Dendritic cell treated with granulocyte-macrophage colony-stimulating factor and Interleukin-4, amounts not matched to agents 40 ng/mL and 50 ng/mL, for 4 days (primary cell): ENCODE data around the gene IL17REL.
"Not testable (repeated sequence)": the region's sequence is repeated elsewhere in the genome, so short reads cannot be mapped to it uniquely, and the experiment has no call there.

ENCODE experiments used
- H3K27ac Mint-ChIP-seq: one replicate; pipeline ENCODE4 v1.8.0; 2022; ENCODE audit warnings: mild to moderate bottlenecking, mixed read lengths
- H3K27me3 Mint-ChIP-seq: one replicate; pipeline ENCODE4 v1.8.0; 2022; ENCODE audit warnings: mild to moderate bottlenecking, mixed read lengths
- H3K36me3 Mint-ChIP-seq: one replicate; pipeline ENCODE4 v1.8.0; 2022; ENCODE audit warnings: low read depth, mixed read lengths
- H3K4me1 Mint-ChIP-seq: one replicate; pipeline ENCODE4 v1.8.0; 2022; ENCODE audit warnings: low read depth, mixed read lengths
- H3K4me3 Mint-ChIP-seq: one replicate; pipeline ENCODE4 v1.8.0; 2022; ENCODE audit warnings: mild to moderate bottlenecking, moderate library complexity, mixed read lengths
- H3K9me3 Mint-ChIP-seq: one replicate; pipeline ENCODE4 v1.8.0; 2022; ENCODE audit warnings: mixed read lengths
- intact Hi-C: fragments of 100-400 bp; cut with micrococcal nuclease; formaldehyde crosslinking; loops from one replicate; pipeline ENCODE4 v1.15.0; 2022

IL17REL gene

DNA sequence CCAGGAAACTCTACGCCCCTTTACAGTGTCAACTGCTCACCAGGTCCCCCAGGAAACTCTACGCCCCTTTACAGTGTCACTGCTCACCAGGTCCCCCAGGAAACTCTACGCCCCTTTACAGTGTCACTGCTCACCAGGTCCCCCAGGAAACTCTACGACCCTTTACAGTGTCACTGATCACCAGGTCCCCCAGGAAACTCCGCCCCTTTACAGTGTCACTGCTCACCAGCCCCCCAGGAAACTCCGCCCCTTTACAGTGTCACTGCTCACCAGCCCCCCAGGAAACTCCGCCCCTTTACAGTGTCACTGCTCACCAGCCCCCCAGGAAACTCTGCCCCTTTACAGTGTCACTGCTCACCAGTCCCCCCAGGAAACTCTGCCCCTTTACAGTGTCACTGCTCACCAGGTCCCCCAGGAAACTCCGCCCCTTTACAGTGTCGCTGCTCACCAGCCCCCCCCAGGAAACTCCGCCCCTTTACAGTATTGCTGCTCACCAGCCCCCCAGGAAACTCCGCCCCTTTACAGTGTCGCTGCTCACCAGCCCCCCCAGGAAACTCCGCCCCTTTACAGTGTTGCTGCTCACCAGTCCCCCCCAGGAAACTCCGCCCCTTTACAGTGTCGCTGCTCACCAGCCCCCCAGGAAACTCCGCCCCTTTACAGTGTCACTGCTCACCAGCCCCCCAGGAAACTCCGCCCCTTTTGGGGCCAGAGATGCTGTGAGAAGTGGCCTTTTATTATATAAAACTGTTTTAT is 67.3 kb downstream of the IL17REL start:
- Mint-ChIP-seq H3K27ac (peak overlapping the region; percentile 61), H3K4me1 (peaks cover 46% of the 10 kb centered on the region)
- H3K27me3 Mint-ChIP-seq, intact Hi-C loops, H3K9me3 Mint-ChIP-seq, H3K4me3 Mint-ChIP-seq, H3K36me3 Mint-ChIP-seq: not testable (repeated sequence)
